ENCODE measurements around the gene DDX28. TPM values are rescaled to one million over a fixed set of nuclear protein-coding genes. Genes with fewer than 3 reads are reported as not detected.

DDX28 gene
- total and polyA plus RNA-seq, 2 of the 8 experiments (the other 6 are each of a cell fraction or from before 2014, with no cell fraction given), result 16.8 to 28.1 TPM

- no peak overlapping the region for H3K9ac ChIP-seq (replicated peaks in 1 of 4; ENCODE audit: extremely low read depth in 1 of 4, low read depth in 3 of 4, low read length in 3 of 4)
These were observed 41.8 kb upstream of the DDX28 start for GRCh38 chr16:68064791-68065365.

More at GRCh38 chr16:68064791-68065365, 41.8 kb upstream of the DDX28 start:
- no peaks in the 10 kb centered on the region for H3K79me1 ChIP-seq (ENCODE audit: low read depth, low read length)
- H3K4ac ChIP-seq (replicated peaks; ENCODE audit: insufficient read length, low read depth, low read length), result no peak overlapping the region
- no peak overlapping the region for H3K27ac ChIP-seq (ENCODE audit: low read depth, low read length)
- ChIA-PET POLR2A (ENCODE audit: partially characterized antibody) (interaction anchor here (1.4 to 2.0 kb wide), 3 partner anchors 12 to 123 kb away, joined by 3 to 6 read pairs (median 4); partner anchors contain the start of gene NFATC3), CTCF (ENCODE audit: partially characterized antibody) (interaction anchor here (0.6 to 4.1 kb wide), 16 partner anchors 9 to 179 kb away, joined by 3 to 26 read pairs (median 4); partner anchors contain the start of genes DPEP2 and DUS2)
- no peak overlapping the region for H2BK5ac ChIP-seq (ENCODE audit: low read depth, low read length)
- no peaks in the 10 kb centered on the region for H3K9me3 ChIP-seq (ENCODE audit: insufficient read depth in 2 of 2, low read depth in 1 of 2, low read length in 1 of 2)
- no peak overlapping the region for H2BK120ac ChIP-seq (replicated peaks; ENCODE audit: low read depth, low read length)
- no peaks in the 10 kb centered on the region for H3K79me2 ChIP-seq (ENCODE audit: control insufficient read depth in 1 of 2, insufficient read depth in 2 of 2, low read length in 2 of 2)
- no peak overlapping the region for H3K14ac ChIP-seq (ENCODE audit: insufficient read length)
- no peak overlapping the region for H3K56ac ChIP-seq (replicated peaks; ENCODE audit: insufficient read length, low read depth, low read length)
- H2AFZ ChIP-seq (ENCODE audit: low read length), result no peak overlapping the region
- FAIRE-seq (peak; percentile 65), DNase-seq (ENCODE audit: low read depth in 1 of 2, low spot score in 2 of 2) (peak in 1 of 2 experiments; percentile 85)
- H2AK5ac ChIP-seq (ENCODE audit: low read depth, low read length), result no peak overlapping the region
- no peak overlapping the region for H3K4me3 ChIP-seq (ENCODE audit: extremely low read depth in 1 of 4, insufficient read depth in 2 of 4, low read depth in 3 of 4, low read length in 4 of 4)
- no peak overlapping the region for H2BK15ac ChIP-seq (ENCODE audit: low read length)
- TF ChIP-seq CTCF (IDR thresholded peaks at IDR 0.05; ENCODE audit: control extremely low read depth in 1 of 3, insufficient read depth in 1 of 3, low read depth in 1 of 3, low read length in 3 of 3) (peak; percentile 74 to 88 (median 81)), KDM4A (IDR thresholded peaks at IDR 0.05; ENCODE audit: low read depth, low read length, severe bottlenecking) (no peak), RAD21 (IDR thresholded peaks at IDR 0.05 in 1 of 2, conservative IDR thresholded peaks at IDR 0.05 in 1 of 2; ENCODE audit: low read depth in 2 of 2, low read length in 2 of 2) (peak; percentile 70 to 80), CHD2 (IDR thresholded peaks at IDR 0.05; ENCODE audit: low read length) (no peak), EZH2 (IDR thresholded peaks at IDR 0.05; ENCODE audit: low read depth, low read length, severe bottlenecking) (no peak), HDAC2 (IDR thresholded peaks at IDR 0.05; ENCODE audit: borderline replicate concordance in 1 of 2, low read depth in 2 of 2, low read length in 2 of 2) (no peak)
- no peak overlapping the region for H3K4me2 ChIP-seq (ENCODE audit: insufficient read depth in 1 of 2, low read depth in 2 of 2, low read length in 2 of 2)
- H3K4me1 ChIP-seq (replicated peaks in 1 of 4; ENCODE audit: control insufficient read depth in 3 of 4, insufficient read depth in 4 of 4, low read length in 3 of 4), result no peaks in the 10 kb centered on the region
- H2BK12ac ChIP-seq (ENCODE audit: low read depth, low read length), result no peak overlapping the region
- H3K23ac ChIP-seq (ENCODE audit: insufficient read length), result no peak overlapping the region
- no peaks in the 10 kb centered on the region for H3K23me2 ChIP-seq (ENCODE audit: low read depth, low read length)
- H4K91ac ChIP-seq (replicated peaks; ENCODE audit: insufficient read length, low read length), result no peak overlapping the region
- no peak overlapping the region for H4K8ac ChIP-seq (ENCODE audit: extremely low read depth, insufficient read depth, low read length)
- H3K18ac ChIP-seq (ENCODE audit: extremely low read depth, low read length), result no peak overlapping the region
- 54% methylated on average over 2 of the region's 2 CpGs; no CpG with 5 or more reads in 1 of the 2 experiments for WGBS, 2 experiments (ENCODE audit: extremely low coverage in 1 of 2, insufficient coverage in 1 of 2, insufficient read length in 1 of 2, insufficient replicate concordance in 2 of 2, low coverage in 1 of 2, low lambda C conversion rate in 2 of 2, missing lambda C conversion rate in 1 of 2)
- H2BK20ac ChIP-seq (ENCODE audit: low read length), result no peak overlapping the region
- H4K20me1 ChIP-seq (replicated peaks in 1 of 2; ENCODE audit: control insufficient read depth in 1 of 2, insufficient read depth in 2 of 2, low read length in 2 of 2), result peaks cover 0 to 2% of the 10 kb centered on the region in 2 experiments
- peaks cover 0 to 19% (median 10%) of the 10 kb centered on the region in 4 experiments; a peak in 7 of 8 replicates for H3K36me3 ChIP-seq (ENCODE audit: control insufficient read depth in 2 of 4, insufficient read depth in 4 of 4, low read length in 3 of 4)
- no peak overlapping the region for H4K5ac ChIP-seq (ENCODE audit: insufficient read length, low read depth, low read length)
- no peaks in the 10 kb centered on the region; a peak in 1 of 7 replicates for H3K27me3 ChIP-seq (replicated peaks in 1 of 4; ENCODE audit: control insufficient read depth in 3 of 4, extremely low read depth in 1 of 4, insufficient read depth in 3 of 4, low read length in 3 of 4)
